GM18507 (cell line): ENCODE data around the gene CRYBA4.

Experiments used
- DNase-seq: peaks from one replicate; pipeline ENCODE4 v3.0.0; 2011; ENCODE audit warnings: low read depth; ENCODE audit not compliant: insufficient read length; ENCODE audit errors: extremely low spot score
- FAIRE-seq: peaks from 2 replicates; lab custom pipeline; 2011; peaks lifted over from hg19 to GRCh38; lab: Jason Lieb, UNC

The CRYBA4 gene

DNA sequence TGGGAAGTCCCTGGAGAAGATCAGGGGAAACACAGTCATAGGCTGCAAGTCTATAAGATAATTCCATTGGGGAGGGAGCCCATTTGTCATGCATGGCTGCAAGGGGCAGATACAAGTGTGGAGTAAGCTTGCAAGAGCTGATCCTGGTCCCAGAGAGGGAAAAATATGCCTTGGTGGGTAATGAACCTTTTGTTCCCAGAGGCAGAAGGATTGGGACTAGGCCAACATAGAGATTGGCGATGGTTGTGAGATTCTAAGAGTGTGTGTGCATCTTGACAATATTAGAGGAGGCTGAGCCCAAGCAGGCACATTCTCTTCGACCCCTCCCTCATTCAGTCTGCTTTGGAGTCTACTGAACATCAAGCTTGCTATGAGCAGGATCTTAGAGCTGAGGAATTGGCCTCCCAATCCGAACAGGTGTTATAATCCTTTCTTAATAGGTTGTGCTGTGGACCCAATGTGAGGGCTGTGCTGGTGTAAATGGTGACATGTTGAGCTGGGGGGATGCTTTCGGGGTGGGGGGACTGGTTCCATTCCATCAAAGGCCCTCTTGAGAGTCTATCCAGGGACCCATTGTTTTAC is 54.0 kb downstream of the CRYBA4 start:
- no peak for FAIRE-seq
- no peak for DNase-seq

DNA sequence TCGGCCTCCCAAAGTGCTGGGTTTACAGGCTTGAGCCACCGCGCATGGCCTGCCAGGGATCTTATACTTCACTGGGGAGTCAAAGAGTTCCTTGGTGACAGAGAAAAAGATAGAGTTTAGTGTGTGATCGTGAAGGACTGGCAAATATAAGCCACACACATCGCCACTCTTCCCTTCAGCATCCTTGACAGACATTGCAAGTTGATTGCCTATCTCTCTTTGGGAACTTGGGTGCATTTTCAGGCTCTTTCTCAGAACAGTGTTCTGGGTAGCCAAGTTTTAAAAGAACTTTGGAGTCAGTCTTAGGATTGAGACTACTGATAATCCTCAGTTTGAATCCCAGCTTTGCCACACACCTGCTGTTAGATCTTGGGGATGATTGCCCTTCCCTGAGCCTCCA is 55.5 kb downstream of the CRYBA4 start:
- FAIRE-seq (no peak), DNase-seq (no peak)

DNA sequence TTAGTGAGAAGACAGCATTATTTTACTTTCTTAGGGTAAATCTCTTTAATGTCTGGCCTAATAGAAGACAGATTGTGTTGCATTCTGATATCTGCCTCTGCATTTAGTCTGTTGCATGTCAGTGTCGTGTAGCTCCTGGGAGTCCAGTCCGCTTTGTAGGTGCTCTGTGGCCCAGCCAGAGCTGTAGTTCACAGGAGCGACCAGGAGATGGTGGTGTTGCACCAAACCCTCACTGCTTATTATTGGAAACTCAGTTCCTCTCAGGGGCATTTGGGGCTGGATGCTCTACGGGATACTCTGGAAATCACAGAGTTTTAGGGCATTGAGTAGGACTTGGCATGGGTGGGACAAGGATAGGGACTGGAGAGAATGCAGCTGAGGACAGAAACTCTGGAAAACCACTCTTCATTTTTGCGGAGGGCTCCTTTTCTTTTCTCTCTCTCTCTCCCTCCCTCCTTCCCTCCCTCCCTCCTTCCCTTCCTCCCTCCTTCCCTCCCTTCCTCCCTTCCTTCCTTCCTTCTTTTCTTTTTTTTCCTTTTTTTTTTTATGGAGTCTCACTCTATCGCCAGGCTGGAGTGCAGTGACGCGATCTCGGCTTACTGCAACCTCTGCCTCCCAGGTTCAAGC is 57.4 kb downstream of the CRYBA4 start:
- DNase-seq = peak; percentile 62
- FAIRE-seq = peak; percentile 89
